Nephron (organoid): ENCODE data around the gene SLC4A2.

Experiments used
- H3K27ac Mint-ChIP-seq, 3 experiments: 2 replicates each; pipeline ENCODE4 v1.8.0; 2020; ENCODE audit warnings: mixed read lengths in 3 of 3, mild to moderate bottlenecking in 2 of 3, moderate library complexity in 1 of 3
- H3K27me3 Mint-ChIP-seq: 2 replicates; pipeline ENCODE4 v1.8.0; 2021; ENCODE audit warnings: low read depth, mild to moderate bottlenecking, moderate library complexity, mixed read lengths
- H3K36me3 Mint-ChIP-seq: 2 replicates; pipeline ENCODE4 v1.8.0; 2020; ENCODE audit warnings: low read depth, mixed read lengths
- H3K4me1 Mint-ChIP-seq: 2 replicates; pipeline ENCODE4 v1.8.0; 2020; ENCODE audit warnings: mixed read lengths
- H3K4me3 Mint-ChIP-seq, 3 experiments: 2 replicates each; pipeline ENCODE4 v1.8.0; 2020; ENCODE audit warnings: mild to moderate bottlenecking in 3 of 3, mixed read lengths in 3 of 3, moderate library complexity in 2 of 3
- H3K9me3 Mint-ChIP-seq: 2 replicates; pipeline ENCODE4 v1.8.0; 2020; ENCODE audit warnings: mixed read lengths
- CTCF ChIP-seq, 3 experiments: fragments of 200-600 bp; sonication (generic); IDR thresholded peaks; one replicate each; pipeline ENCODE4 v1.5.0; 2021; ENCODE audit warnings: antibody characterized with exemption in 3 of 3; ENCODE audit not compliant: unreplicated experiment in 3 of 3

SLC4A2 gene

GRCh38 chr7:151093748-151094147 is 34.4 kb downstream of the SLC4A2 start:
- Mint-ChIP-seq H3K27ac (no peak overlapping the region), H3K4me1 (peaks cover 20% of the 10 kb centered on the region), H3K36me3 (no peaks in the 10 kb centered on the region), H3K27me3 (peaks cover 4% of the 10 kb centered on the region), H3K9me3 (no peaks in the 10 kb centered on the region), H3K4me3 (no peak overlapping the region)
- no peak for TF ChIP-seq CTCF (IDR thresholded peaks at IDR 0.05; ENCODE audit: unreplicated experiment in 3 of 3)

GRCh38 chr7:151094675-151095074 is 35.3 kb downstream of the SLC4A2 start:
- H3K36me3 Mint-ChIP-seq: no peaks in the 10 kb centered on the region
- no peak overlapping the region for H3K27ac Mint-ChIP-seq
- TF ChIP-seq CTCF (IDR thresholded peaks at IDR 0.05; ENCODE audit: unreplicated experiment in 3 of 3): no peak
- peaks cover 11% of the 10 kb centered on the region for H3K4me1 Mint-ChIP-seq
- H3K27me3 Mint-ChIP-seq: peaks cover 4% of the 10 kb centered on the region
- no peak overlapping the region for H3K4me3 Mint-ChIP-seq
- no peaks in the 10 kb centered on the region for H3K9me3 Mint-ChIP-seq

GRCh38 chr7:151095123-151095797 is 35.9 kb downstream of the SLC4A2 start:
- Mint-ChIP-seq H3K27ac (no peak overlapping the region), H3K4me1 (peaks cover 8% of the 10 kb centered on the region), H3K36me3 (no peaks in the 10 kb centered on the region), H3K9me3 (no peaks in the 10 kb centered on the region), H3K27me3 (peaks cover 4% of the 10 kb centered on the region), H3K4me3 (no peak overlapping the region)
- no peak for TF ChIP-seq CTCF (IDR thresholded peaks at IDR 0.05; ENCODE audit: unreplicated experiment in 3 of 3)

GRCh38 chr7:151095828-151096475 is 36.6 kb downstream of the SLC4A2 start:
- Mint-ChIP-seq H3K4me1 (peaks cover 8% of the 10 kb centered on the region), H3K9me3 (no peaks in the 10 kb centered on the region), H3K4me3 (no peak overlapping the region), H3K27me3 (peaks cover 4% of the 10 kb centered on the region), H3K36me3 (no peaks in the 10 kb centered on the region), H3K27ac (no peak overlapping the region)
- no peak for TF ChIP-seq CTCF (IDR thresholded peaks at IDR 0.05; ENCODE audit: unreplicated experiment in 3 of 3)

GRCh38 chr7:151099486-151100211 is 40.3 kb downstream of the SLC4A2 start:
- Mint-ChIP-seq H3K36me3 (peaks cover 6% of the 10 kb centered on the region), H3K4me1 (no peaks in the 10 kb centered on the region), H3K9me3 (no peaks in the 10 kb centered on the region), H3K4me3 (no peak overlapping the region), H3K27me3 (no peaks in the 10 kb centered on the region), H3K27ac (no peak overlapping the region)
- no peak for TF ChIP-seq CTCF (IDR thresholded peaks at IDR 0.05; ENCODE audit: unreplicated experiment in 3 of 3)
